K562 (cell line): Measurements from ENCODE around the gene KLF2. TPM values are rescaled to one million over a fixed set of nuclear protein-coding genes. Genes with fewer than 3 reads are reported as not detected.

Experiments
- ARID3A ChIP-seq: IDR thresholded peaks from 2 replicates; pipeline ENCODE4 v1.6.1; 2012; ENCODE audit warnings: low read depth, low read length, improper control_type of control experiment, borderline replicate concordance
- ETV5 ChIP-seq: sonication (generic); formaldehyde crosslinking; IDR thresholded peaks from 2 replicates; pipeline ENCODE4 v1.4.0; 2020; ENCODE audit warnings: low read depth, mild to moderate bottlenecking, missing genetic modification reagents
- GTF2E2 ChIP-seq: fragments of 200-800 bp; sonication (Bioruptor generic); IDR thresholded peaks from 2 replicates; pipeline ENCODE4 v1.6.1; 2016; ENCODE audit warnings: missing genetic modification characterization, missing compliant biosample characterization
- PHB2 ChIP-seq: fragments of 450-650 bp; IDR thresholded peaks from 2 replicates; pipeline ENCODE4 v1.6.1; 2017; ENCODE audit warnings: low read depth
- TAF1 ChIP-seq: IDR thresholded peaks from 2 replicates; pipeline ENCODE4 v1.6.1; 2011; ENCODE audit warnings: mild to moderate bottlenecking, low read length, moderate library complexity; ENCODE audit not compliant: insufficient read depth, control insufficient read depth, severe bottlenecking; ENCODE audit errors: extremely low read depth
- TEAD1 ChIP-seq, 2 experiments: fragments of 450-650 bp in 1 of 2; sonication (generic) in 1 of 2; formaldehyde crosslinking; IDR thresholded peaks; 2 replicates each; pipeline versions ENCODE4 v1.4.0 to v1.8.0; 2020 to 2022; ENCODE audit warnings: mild to moderate bottlenecking in 2 of 2, missing genetic modification reagents in 1 of 2
- ZFP36 ChIP-seq: fragments of 150-350 bp; IDR thresholded peaks from 2 replicates; pipeline ENCODE4 v1.6.1; 2018; ENCODE audit warnings: low read length, low read depth; ENCODE audit not compliant: partially characterized antibody
- ZFPM2 ChIP-seq: fragments of 250-450 bp; sonication (Bioruptor Pico); IDR thresholded peaks from 2 replicates; pipeline ENCODE4 v1.5.1; 2022; ENCODE audit warnings: mild to moderate bottlenecking
- ZNF318 ChIP-seq, 2 experiments: fragments of 450-650 bp; IDR thresholded peaks; 2 replicates each; pipeline ENCODE4 v1.6.1; 2016; ENCODE audit warnings: mild to moderate bottlenecking in 2 of 2, borderline replicate concordance in 1 of 2, low read depth in 1 of 2, moderate library complexity in 1 of 2
- ZNF324 ChIP-seq: fragments of 250-450 bp; sonication (Bioruptor Pico); IDR thresholded peaks from 2 replicates; pipeline ENCODE4 v1.4.0; 2020; ENCODE audit warnings: mild to moderate bottlenecking
- polyA plus RNA-seq, 8 experiments: library from polyadenylated mRNA; depleted of rRNA in 4 of 8; stranded (reverse) in 5 of 8; unstranded in 3 of 8; fragments of >200 nt; fragmentation: Nextera tagmentation in 2 of 8; fragmentation: Illumina TruSeq in 1 of 8; extraction: Ambion mirVana in 2 of 8; extraction: Trizol in 1 of 8; gene quantifications; 2 replicates each; pipeline versions ENCODE4 v1.2.1 to v1.2.3, GENCODE V29; 2011 to 2014; ENCODE audit warnings: inconsistent platforms in 1 of 8, missing spikeins in 1 of 8
- total RNA-seq, 7 experiments: library from RNA; depleted of rRNA in 6 of 7; stranded (reverse); fragments of >200 nt in 6 of 7; fragmentation: Illumina TruSeq in 2 of 7; extraction: Trizol in 2 of 7; gene quantifications; 2 replicates each; pipeline versions ENCODE4 v1.2.1 to v1.2.3, GENCODE V29; 2011 to 2021; ENCODE audit warnings: low replicate concordance in 1 of 7
- TF ChIP-seq, protein P1 (sequence below): fragments of 250-450 bp; sonication (Bioruptor Pico); IDR thresholded peaks from 2 replicates; pipeline ENCODE4 v1.9.0; 2021; ENCODE audit warnings: mild to moderate bottlenecking, inconsistent platforms

KLF2 gene
- total and polyA plus RNA-seq, 9 of the 15 experiments (the other 6 are each of a cell fraction or from before 2014, with no cell fraction given): 0.07 to 0.71 TPM; not detected in 7

GRCh38 chr19:16373532-16373931, 48.9 kb downstream of the KLF2 start (continued):
- TF ChIP-seq ZNF318 (IDR thresholded peaks at IDR 0.05; ENCODE audit: borderline replicate concordance in 1 of 2, low read depth in 1 of 2) (no peak), ZNF324 (CRISPR knock-in tag) (no peak), ZFPM2 (no peak), GTF2E2 (tag) (no peak), PHB2 (no peak), TAF1 (no peak), TEAD1 (CRISPR knock-in tag; IDR thresholded peaks at IDR 0.05) (no peak), ZFP36 (no peak), ETV5 (CRISPR knock-in tag) (no peak), ARID3A (no peak)
- TF ChIP-seq, protein P1, sequence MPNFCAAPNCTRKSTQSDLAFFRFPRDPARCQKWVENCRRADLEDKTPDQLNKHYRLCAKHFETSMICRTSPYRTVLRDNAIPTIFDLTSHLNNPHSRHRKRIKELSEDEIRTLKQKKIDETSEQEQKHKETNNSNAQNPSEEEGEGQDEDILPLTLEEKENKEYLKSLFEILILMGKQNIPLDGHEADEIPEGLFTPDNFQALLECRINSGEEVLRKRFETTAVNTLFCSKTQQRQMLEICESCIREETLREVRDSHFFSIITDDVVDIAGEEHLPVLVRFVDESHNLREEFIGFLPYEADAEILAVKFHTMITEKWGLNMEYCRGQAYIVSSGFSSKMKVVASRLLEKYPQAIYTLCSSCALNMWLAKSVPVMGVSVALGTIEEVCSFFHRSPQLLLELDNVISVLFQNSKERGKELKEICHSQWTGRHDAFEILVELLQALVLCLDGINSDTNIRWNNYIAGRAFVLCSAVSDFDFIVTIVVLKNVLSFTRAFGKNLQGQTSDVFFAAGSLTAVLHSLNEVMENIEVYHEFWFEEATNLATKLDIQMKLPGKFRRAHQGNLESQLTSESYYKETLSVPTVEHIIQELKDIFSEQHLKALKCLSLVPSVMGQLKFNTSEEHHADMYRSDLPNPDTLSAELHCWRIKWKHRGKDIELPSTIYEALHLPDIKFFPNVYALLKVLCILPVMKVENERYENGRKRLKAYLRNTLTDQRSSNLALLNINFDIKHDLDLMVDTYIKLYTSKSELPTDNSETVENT (CRISPR knock-in tag): no peak
